IPS-11a (cell line): ENCODE data around the gene MAP3K10.

Source experiments
- H3K4me3 ChIP-seq: one replicate; pipeline ENCODE4 v1.5.1; 2013; ENCODE audit warnings: low read depth, low read length, control low read depth

The MAP3K10 gene

GRCh38 chr19:40232479-40232878, 41.3 kb downstream of the MAP3K10 start:
- no peak overlapping the region for H3K4me3 ChIP-seq

DNA sequence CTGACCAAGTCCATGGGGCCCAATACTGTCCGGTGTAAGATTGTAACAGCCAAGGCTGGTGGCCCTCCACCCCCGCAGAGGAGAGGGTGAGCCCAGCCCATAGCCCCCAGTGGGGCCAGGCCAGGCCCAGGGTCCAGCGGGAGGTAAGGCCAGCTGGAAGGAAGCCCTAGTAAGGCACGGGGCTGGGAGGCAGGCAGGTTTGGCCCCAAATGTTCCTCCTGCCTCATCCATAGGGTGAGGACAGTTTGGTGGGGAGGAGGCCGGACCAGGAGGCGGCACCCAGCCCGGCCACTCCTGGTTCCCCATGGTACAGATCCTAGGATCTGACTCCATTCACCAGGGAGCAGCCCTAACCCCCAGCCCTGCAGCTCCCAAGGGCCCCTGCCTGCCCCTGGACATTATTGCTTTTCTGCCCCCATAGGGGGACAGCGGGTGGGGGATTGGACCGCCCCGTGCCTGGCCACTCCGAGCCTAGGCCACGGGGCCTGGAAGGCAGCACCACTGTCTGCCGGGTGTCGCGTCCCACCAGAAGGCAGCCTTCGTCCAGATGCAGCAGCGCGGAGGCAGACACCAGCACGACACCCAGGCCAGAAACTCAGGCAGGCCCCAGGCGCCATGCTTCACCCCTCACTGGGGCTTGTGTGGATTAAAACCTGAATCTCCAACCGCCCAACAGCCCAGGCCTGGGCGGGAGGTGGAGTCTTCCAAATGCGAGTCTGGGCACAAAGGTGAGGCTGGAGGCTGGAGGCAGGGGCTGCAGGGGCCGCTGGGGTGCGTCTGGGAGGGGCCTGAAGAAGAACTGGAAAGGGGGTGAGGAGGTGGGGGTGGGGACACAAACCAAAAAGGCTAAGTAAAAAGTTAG, 42.0 kb downstream of the MAP3K10 start:
- H3K4me3 ChIP-seq: no peak overlapping the region

DNA sequence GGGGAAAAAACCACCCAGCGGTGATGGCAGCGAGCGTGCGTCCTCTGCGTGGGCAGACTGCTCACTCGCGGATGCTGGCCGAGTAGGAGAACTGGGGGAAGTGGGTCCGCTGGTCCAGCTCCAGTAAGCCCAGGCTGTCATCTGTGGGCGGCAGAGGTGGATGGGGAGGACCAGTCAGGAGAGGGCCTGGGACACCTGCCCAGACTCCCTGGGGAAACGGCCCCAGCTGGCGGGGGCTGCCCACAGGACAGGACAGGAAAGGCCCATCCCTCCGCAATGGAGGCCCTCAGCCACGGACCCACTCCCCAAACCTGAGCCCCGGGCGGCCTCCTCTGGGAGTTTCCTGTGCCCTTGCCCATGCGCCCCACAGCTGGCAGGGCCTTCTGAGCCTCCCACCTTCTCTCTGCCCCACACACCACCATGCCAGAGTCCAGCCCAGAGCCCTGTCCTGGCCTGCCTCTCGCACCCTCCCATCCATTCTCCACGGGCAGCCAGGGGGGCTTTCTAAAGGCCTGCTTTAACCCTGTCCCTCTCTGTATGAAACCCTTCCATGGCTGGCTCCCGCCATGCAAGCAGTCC, 42.7 kb downstream of the MAP3K10 start:
- no peak overlapping the region for H3K4me3 ChIP-seq

GRCh38 chr19:40234429-40235237, 43.4 kb downstream of the MAP3K10 start:
- H3K4me3 ChIP-seq: no peak overlapping the region

DNA sequence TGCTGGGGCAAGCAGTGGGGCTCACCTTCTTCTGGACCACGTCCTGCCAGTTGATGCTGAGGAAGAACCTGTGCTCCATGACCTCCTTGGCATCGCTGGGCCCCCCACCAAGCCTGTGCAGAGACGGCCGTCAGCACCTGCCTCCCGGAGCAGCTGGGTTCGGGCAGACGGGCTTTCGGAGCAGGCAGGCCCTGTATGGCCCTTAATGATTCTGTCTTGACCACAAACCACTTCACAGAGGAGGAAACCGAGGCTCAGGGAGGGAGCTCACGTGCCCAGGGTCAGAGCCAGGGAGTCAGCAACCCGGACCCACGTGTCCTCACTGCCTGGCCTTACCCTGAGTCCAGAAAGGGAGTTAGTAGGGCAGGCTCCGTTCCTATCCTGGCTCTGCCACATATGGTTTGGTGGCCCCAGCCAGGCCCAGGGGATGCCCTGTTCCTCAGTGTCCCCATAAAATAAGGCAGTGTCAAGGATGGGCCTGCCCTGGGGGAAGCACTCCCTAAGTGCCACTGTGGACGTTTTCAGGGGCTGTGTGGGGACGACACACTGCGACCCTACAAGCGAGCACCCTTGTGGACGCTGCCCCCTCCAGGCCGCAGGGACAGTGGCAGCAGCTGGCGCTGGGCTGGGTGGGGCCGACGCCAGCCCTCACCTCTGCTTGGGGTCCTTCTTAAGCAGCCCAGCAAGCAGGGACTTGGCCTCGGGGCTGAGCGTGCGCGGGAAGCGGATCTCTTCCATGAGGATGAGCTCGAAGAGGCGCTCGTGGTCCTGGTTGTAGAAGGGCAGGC, 44.2 kb downstream of the MAP3K10 start:
- no peak overlapping the region for H3K4me3 ChIP-seq

GRCh38 chr19:40236026-40236355, 44.8 kb downstream of the MAP3K10 start:
- no peak overlapping the region for H3K4me3 ChIP-seq

DNA sequence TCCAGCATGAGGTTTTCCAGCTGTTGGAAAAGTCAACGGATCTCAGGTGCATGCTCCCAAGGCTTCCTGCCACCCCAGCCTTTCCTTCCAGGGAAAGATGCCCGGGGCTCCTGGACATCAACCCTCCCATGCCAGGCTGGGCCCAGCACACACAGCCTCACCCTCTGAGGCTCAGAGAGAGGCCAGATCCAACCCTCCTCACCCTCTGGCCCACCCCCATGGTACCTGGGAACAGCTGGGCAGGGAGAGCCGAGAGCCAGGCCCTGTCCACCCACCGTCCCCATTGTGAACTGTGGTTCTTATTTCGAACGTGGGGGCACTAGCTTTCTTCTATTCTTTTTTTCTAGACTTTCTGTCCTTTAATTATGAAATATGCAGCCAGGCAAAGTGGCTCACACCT, 45.1 kb downstream of the MAP3K10 start:
- no peak overlapping the region for H3K4me3 ChIP-seq

- no peak overlapping the region for H3K4me3 ChIP-seq
Measured at GRCh38 chr19:40237791-40238190, 46.6 kb downstream of the MAP3K10 start.

DNA sequence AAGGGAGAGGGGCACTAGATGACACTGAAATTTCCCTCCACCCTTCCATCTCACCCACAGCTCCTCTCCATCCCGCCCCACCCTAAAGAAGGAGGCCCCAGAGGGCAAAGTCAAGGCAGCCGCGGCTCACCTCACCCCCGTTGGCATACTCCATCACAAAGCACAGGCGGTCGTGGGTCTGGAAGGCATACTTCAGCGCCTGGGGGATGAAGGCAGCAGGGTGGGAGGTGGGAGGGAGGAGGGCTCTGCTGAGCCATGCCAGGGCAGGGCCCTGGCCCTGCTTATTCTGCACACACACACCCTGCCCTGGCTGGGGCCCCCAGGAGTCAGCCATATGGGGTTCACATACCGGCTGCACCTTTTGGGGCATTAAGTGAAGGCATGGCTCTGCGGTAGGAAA, 47.5 kb downstream of the MAP3K10 start:
- H3K4me3 ChIP-seq: no peak overlapping the region

GRCh38 chr19:40239415-40240226, 48.4 kb downstream of the MAP3K10 start:
- H3K4me3 ChIP-seq: no peak overlapping the region

DNA sequence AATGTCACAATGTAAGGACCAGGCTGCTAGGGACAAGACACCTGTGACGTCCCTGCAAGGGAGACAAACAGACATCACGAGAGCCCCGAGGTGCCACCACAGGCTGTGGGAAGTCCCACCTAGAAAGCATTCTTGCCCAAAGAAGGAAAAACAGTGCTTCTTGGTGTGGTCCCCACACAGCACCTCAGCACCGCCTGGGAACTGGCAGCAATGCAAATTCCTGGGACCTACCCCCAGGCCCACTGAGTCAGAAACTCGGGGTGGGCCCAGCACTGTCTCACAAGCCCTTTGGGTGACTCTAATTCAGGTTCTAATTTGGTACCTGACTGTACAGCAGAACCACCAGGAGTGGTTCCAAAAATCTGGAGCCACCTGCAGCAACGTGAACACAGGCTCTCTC, 49.1 kb downstream of the MAP3K10 start:
- no peak overlapping the region for H3K4me3 ChIP-seq

DNA sequence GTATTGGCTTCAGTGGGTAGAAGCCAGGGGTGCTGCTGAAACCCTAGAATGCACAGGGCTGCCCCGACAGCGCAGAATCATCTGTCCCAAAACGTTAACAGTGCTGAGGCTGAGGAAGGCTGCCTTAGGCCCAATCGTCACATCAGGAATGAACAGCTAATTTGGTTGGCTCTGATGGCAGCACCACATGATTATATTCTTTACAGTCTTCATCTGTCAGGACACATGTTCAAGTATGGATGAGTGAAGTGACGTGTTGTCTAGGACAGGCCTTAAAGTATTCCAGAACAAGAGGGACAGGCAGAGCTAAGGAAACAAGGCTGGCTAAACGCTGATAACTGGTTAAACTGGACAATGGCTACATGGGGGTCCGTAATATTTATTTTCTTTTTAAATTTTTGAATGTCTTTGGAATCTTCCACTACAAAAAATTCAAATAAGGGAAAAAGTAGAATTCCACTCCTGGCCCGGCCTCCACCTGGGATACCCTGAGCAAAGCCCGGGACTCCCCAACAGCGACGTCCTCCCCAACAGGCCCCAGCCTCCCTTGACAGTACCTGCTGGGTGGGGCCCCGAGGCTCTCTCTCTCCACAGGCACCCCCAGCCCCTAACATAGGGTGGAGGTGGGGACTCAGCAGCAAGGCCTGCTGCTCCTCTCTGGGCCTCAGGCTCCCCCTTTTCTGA, 50.0 kb downstream of the MAP3K10 start:
- H3K4me3 ChIP-seq: no peak overlapping the region

DNA sequence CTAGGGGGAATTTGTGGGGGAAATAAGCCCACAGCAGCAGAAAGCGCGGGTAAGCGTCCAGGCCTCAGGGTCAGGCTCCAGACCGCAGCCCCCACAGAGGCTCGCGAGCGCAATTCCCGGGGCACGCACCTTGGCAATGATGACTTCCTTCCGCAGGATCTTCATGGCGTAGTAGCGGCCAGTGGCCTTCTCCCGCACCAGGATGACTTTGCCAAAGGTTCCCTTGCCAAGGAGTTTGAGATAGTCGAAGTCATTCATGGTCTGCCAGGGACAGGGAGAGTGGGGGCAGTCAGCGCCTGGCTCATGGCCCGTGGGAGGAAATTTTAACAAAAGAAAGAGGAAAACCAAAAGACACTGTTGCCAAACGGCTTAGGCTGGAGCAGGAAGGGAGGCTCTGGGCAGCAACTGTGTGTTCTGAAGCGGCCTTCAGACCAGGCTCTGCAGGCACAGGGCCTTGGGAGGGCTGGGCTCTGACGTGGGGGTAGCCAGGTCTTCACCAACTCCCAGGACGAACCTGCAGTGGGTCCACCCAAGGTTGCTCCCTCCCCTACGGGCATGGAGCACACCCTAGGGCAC, 50.7 kb downstream of the MAP3K10 start:
- H3K4me3 ChIP-seq: no peak overlapping the region

DNA sequence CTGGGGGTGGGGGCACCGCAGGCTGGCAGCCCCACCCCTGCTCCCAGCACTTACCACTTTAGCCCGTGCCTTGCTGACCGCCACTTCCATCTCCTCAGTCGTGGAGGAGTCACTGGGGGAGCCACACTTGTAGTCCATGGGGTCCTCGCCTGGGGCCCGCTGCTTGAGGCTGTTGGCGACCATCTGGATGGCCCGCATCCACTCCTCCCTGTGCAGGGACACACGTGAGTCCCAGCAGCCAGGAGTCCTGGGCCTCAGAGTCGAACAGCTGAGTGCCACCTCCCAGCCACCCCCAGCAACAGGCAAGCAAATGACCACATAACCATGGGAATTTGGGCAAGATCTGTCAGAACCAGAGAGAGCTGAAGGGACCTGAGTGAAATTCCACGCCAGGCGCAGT, 51.3 kb downstream of the MAP3K10 start:
- H3K4me3 ChIP-seq: no peak overlapping the region

DNA sequence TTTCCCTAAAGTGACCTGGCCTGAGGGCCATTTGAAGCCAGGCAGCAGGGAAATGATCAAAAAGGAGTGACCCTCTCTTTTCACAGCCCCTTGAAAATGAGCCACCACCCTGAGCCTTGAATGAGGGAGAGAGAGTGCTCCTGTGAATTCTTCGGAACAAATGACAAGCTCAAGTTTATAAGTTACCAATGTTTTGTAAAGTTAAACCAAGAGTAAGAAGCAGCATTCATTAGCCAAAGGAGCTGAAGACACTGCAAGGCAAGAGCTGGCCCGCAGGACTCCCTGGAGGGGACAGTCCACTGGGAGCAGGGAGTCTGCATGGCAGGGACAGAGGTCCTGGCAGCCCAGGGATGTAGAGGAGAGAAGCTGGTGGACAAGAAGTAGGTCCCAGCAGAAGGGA, 52.0 kb downstream of the MAP3K10 start:
- no peak overlapping the region for H3K4me3 ChIP-seq

DNA sequence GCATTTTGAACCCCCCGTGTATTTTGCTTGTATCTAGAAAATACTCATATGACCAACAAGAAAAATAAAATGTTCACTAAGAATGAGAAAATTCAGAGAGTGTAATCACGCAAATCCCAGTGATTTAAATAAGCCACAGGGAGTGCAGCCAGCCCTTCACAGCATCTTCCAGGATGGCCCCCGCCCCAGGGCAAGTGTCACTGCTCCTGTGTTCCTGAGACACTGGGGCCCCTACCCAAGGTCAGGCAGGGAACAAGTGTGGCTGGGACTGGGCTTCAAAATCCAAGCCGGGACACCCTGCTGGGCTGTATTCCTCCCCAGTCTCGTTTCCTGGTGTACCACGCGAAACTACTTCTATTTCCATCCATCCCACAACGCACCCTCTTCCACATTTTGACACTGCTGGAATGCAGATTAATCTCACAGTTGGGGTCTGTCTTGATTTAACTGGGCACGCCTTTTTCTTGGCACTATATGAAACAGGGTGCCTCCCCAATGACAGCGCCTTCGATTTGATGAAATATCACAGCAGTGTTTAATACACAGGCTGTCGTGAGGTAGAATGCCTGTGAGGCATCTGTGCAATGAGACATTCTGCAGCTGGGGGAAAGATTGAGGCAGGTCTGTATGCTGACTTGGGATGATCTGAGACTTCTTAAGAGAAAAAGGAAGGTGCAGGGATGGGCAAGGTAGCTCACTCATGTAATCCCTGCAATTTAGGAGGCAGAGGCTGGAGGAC, 53.5 kb downstream of the MAP3K10 start:
- no peak overlapping the region for H3K4me3 ChIP-seq

GRCh38 chr19:40245506-40246128, 54.4 kb downstream of the MAP3K10 start:
- H3K4me3 ChIP-seq: no peak overlapping the region
